GM12891 (cell line): Measurements from ENCODE around the gene GRIN2A.
"Not testable (repeated sequence)": the region's sequence is repeated elsewhere in the genome, so short reads cannot be mapped to it uniquely, and the experiment has no call there.

Experiments used
- DNase-seq: peaks from one replicate; pipeline ENCODE4 v3.0.0; 2011; ENCODE audit warnings: low spot score; ENCODE audit not compliant: insufficient read length
- FAIRE-seq: peaks from 2 replicates; lab custom pipeline; 2011; peaks lifted over from hg19 to GRCh38; lab: Jason Lieb, UNC
- PAX5 ChIP-seq: IDR thresholded peaks from 2 replicates; pipeline ENCODE4 v1.6.1; 2011; ENCODE audit warnings: low read length, moderate library complexity, mild to moderate bottlenecking; ENCODE audit not compliant: insufficient read depth, severe bottlenecking
- POLR2A ChIP-seq: IDR thresholded peaks from 2 replicates; pipeline ENCODE4 v1.6.1; 2011; ENCODE audit warnings: low read depth, low read length, control low read depth
- POLR2AphosphoS5 ChIP-seq: IDR thresholded peaks from 2 replicates; pipeline ENCODE4 v1.6.1; 2011; ENCODE audit warnings: low read depth, low read length, control low read depth
- POU2F2 ChIP-seq: IDR thresholded peaks from 2 replicates; pipeline ENCODE4 v1.6.1; 2011; ENCODE audit warnings: low read depth, mild to moderate bottlenecking, control low read depth, low read length, moderate library complexity
- SPI1 ChIP-seq: IDR thresholded peaks from 2 replicates; pipeline ENCODE4 v1.6.1; 2011; ENCODE audit warnings: low read depth, low read length, control low read depth
- TAF1 ChIP-seq: IDR thresholded peaks from 2 replicates; pipeline ENCODE4 v1.6.1; 2011; ENCODE audit warnings: low read depth, low read length, control low read depth

The GRIN2A gene

DNA sequence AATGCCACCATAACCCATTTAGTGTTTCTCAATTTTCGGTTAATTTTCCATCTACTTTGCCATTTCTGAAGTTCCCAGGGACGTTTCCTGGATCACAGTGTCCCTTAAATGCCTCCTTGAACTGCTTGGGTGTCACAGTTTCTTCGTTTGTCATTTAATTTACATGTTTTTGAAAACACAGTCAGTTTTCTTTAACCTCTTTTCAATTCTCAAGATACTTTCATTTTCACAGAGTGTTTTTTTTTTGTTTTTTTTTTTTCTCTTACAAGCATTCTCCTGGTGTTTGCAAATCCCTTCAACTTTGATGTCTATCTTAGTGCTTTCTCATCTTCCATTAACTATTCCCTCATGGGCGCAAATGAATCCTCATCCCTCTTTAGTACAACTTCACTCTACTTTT, 283.7 kb downstream of the GRIN2A start:
- TF ChIP-seq POLR2A (no peak), POU2F2 (no peak), PAX5 (no peak), TAF1 (no peak), POLR2AphosphoS5 (no peak), SPI1 (no peak)
- FAIRE-seq (no peak), DNase-seq (no peak)

DNA sequence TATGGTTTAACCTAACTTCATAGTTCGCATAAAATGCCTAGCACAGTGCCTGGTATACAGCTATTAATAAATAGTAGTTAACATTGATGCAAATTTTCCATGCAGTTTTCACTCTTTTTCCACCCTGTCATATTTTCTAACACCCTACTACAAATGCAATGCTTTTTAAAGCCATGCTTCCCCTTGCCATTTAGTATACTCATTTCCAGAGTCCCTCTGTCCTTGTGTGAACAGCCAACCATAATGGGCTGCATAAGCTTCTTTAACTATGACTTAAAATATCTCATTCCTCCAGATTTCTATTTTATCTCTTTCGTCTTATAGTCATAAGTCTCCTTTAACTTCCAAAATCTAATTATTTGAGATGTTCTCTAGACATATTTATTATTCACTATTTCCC, 284.1 kb downstream of the GRIN2A start:
- TF ChIP-seq POLR2A (no peak), SPI1 (no peak), POLR2AphosphoS5 (no peak), PAX5 (no peak), TAF1 (no peak)
- DNase-seq (no peak), FAIRE-seq (no peak)

DNA sequence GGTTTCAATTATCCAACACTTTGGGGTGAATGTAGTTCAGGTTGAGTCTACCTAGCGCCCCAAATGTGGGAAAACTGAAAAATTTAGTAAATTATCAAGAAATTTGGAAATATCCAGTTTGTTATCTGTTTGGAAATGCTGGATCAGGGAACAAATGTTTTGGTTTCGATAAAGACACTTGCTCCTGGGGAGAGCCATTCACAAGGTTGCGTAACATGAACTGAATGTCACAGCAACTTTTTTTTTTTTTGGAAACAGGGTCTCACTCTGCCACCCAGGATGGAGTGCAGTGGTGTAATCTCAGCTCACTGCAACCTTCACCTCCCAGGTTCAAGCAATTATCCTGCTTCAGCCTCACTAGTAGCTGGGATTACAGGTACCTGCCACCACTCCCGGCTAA, 286.4 kb downstream of the GRIN2A start:
- FAIRE-seq (no peak), DNase-seq (no peak)
- TF ChIP-seq POLR2AphosphoS5 = no peak
- TF ChIP-seq POLR2A = no peak
- no peak for TF ChIP-seq PAX5
- no peak for TF ChIP-seq SPI1
- TF ChIP-seq POU2F2 = no peak
- no peak for TF ChIP-seq TAF1

DNA sequence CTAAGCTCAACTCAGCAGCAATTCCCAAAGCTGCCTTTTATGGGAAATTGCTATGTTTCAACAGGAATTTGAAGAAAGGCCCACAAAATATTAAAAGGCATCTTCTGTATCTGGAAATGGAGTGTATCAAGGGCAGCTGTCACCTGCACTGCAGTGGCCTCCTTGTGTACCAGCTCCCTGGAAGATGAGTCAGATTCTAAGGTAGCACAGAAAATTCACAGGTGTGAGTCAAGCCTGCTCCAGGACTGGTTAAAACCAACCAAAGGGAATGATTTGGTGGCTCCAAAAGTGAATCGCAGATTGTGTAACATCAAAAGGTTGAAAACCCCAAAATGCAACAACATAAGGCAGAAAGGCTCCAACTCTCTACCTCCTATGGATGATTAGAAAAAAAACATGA, 296.4 kb downstream of the GRIN2A start:
- DNase-seq (no peak), FAIRE-seq (no peak)
- TF ChIP-seq POLR2A (no peak), PAX5 (no peak), SPI1 (no peak), POU2F2 (no peak), POLR2AphosphoS5 (no peak), TAF1 (no peak)

DNA sequence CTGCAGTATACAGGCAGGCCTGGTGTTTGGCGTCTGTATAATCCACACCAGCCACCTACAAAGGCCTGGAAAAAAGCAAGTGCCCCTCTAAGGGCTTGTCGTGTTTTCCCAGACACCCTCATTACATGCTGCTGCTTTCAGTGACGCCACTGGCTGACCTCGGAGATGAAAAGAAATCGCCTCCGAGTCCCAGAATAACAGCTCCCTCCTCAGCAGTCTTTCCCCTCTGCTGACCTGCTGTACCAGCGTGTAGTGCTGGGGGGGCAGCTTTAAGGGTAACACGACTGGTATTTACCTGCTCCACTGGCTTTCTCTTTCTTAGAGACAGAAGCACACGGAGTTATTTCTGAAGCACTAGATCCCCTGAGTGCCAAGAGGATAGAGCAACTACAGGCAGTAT, 296.8 kb downstream of the GRIN2A start:
- no peak for TF ChIP-seq POU2F2
- no peak for TF ChIP-seq TAF1
- TF ChIP-seq POLR2AphosphoS5 = no peak
- TF ChIP-seq PAX5 = no peak
- TF ChIP-seq POLR2A = no peak
- TF ChIP-seq SPI1 = no peak
- FAIRE-seq (no peak), DNase-seq (no peak)

DNA sequence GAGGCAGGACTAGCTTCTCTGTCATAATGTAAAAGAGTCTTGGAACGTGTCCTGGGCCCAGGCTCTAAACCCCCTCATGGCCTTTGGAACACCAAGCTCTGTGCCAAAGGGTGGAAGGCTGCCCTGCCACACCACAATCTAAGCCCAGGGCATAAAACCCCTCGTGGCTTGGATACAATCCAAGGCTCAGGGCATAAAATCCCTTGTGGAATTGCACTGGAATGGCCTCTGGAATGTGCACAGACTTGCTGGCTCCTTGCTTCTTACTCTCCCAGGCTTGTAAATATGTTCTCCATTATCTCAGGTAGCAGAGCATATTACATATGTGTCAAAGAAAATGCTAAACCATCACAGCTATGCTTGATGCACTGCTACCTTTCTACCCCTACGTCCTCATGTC, 306.2 kb downstream of the GRIN2A start:
- not testable (repeated sequence) for FAIRE-seq, DNase-seq

DNA sequence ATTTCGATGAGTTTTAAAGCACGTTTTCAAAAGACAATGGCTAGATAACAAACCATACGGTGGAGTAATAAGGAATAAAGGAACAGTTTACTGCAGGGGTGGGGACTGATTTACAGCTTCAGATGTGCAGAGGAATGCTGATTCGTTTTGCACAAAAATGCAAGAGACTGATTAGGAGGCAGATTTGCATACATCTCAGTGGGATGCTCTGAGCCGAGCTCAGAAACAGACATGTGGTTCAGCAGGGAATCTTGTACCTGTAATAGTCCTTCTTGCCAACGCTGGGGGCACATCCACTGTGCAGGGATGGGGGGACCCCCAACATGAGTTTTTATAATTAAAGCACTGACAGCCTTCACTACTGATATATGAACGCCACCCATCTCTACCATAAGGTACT, 308.0 kb downstream of the GRIN2A start:
- DNase-seq = no peak
- TF ChIP-seq POLR2A (no peak), TAF1 (no peak), PAX5 (no peak), POLR2AphosphoS5 (no peak), POU2F2 (no peak), SPI1 (no peak)
- FAIRE-seq = no peak

DNA sequence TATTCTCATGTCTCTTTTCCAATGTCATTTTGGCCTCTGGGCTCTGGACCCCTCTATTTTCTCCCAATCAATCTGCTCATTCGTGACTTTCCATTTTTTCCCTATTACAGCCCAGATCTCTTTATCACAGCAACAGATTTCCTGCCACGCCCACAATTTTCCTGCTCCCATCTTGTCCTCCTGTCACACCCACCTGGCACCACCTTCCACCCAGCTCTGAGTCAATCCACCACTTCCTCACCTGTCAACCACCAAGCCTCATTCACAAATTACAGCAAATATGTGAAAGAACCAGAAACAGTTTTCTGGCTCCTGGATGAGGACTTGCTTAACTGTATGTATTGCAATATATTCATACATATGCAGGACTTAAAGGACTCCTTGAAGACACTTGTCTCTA, 311.3 kb downstream of the GRIN2A start:
- FAIRE-seq = no peak
- TF ChIP-seq POU2F2 (no peak), PAX5 (no peak), POLR2A (no peak), TAF1 (no peak), SPI1 (no peak), POLR2AphosphoS5 (no peak)
- no peak for DNase-seq

DNA sequence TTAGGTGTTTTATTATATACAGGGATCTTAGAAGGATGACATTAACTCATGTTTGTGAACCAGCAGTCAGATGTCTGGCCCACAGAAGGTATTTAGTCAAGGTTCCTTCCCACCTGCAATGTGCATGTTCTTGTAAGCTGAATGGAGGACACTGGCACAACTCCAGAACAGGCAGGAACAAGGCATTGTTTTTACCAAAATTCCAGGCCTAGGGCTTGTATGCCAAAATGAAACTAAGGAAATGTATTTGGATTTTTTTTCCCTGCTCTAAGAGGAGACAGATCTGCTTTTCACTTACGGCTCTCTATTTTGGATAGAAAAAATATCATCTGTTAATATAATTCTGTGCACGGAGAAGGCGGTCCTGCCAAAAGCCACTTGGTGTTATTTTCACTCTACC, 312.5 kb downstream of the GRIN2A start:
- TF ChIP-seq POU2F2 (no peak), SPI1 (no peak)
- FAIRE-seq (no peak), DNase-seq (no peak)

DNA sequence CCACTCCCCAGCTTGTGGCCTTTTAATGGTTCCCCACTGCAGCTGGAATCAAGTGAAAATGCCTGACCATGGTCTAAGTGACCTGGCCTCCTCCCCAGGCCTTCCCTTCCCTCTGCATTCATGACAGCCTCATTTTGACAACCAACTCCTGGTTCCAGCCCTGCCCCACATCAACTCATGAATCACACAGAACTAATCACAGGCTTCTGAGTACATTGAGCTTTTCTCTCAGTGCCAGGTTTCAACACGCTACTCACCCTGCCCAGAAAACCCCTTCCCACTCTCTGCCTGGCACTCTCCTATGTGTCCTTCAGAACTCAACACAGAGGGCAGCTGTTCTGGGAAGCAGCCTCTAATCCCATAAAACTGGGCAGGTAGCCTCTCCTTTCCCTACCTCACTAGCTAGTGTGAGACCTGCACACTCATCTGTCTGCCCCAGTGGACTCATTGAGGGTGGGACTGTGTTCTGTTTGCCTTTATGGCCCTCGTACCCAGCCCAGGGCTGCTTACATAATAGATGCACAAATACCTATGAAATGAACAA, 313.6 kb downstream of the GRIN2A start:
- TF ChIP-seq POLR2A (no peak), POLR2AphosphoS5 (no peak)
- FAIRE-seq (no peak), DNase-seq (no peak)

DNA sequence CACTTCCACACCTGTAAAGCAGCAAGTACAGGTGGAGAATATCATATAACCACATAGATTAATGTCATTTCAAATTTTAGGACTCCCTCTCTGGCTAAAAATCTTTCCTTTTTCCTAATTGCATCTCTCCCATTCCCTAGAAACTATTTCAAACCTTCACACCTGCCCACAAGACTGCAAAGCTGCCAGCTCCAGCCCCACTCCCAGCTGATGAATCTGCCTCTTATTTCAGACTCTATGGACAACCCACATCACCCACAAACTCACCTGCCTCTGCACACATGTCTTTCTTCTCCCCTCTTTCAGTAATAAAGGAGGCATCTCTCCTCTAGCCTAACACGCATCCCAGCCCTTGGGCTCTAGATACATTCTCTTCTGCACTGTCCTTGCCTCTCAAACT, 315.1 kb downstream of the GRIN2A start:
- TF ChIP-seq TAF1 = no peak
- no peak for TF ChIP-seq POLR2AphosphoS5
- no peak for TF ChIP-seq SPI1
- TF ChIP-seq POU2F2 = no peak
- no peak for TF ChIP-seq PAX5
- no peak for TF ChIP-seq POLR2A
- DNase-seq (no peak), FAIRE-seq (no peak)
